Measurements from ENCODE around the gene ZNF385C.
"Not testable (repeated sequence)": the region's sequence is repeated elsewhere in the genome, so short reads cannot be mapped to it uniquely, and the experiment has no call there.

The ZNF385C gene

GRCh38 chr17:42097691-42098631 lies at the start of gene ZNF385C:
ZNF385C (minus strand) TSS chr17:42098473; CDS start chr17:42063056, 35,417 bp downstream.
- DNase-seq (ENCODE audit: low spot score): no peak

- no peak for DNase-seq (ENCODE audit: low spot score)
Observed at GRCh38 chr17:42146911-42147607, 48.8 kb upstream of the ZNF385C start.

- DNase-seq (ENCODE audit: low spot score): not testable (repeated sequence)
Observed at GRCh38 chr17:42143138-42143537, 44.9 kb upstream of the ZNF385C start.

- DNase-seq (ENCODE audit: low spot score): no peak
Observed at GRCh38 chr17:42142371-42142896, 44.2 kb upstream of the ZNF385C start.

GRCh38 chr17:42141382-42141781 lies 43.1 kb upstream of the ZNF385C start:
- no peak for DNase-seq (ENCODE audit: low spot score)

GRCh38 chr17:42140690-42141089 lies 42.4 kb upstream of the ZNF385C start:
- DNase-seq (ENCODE audit: low spot score): not testable (repeated sequence)

- no peak for DNase-seq (ENCODE audit: low spot score)
Observed at GRCh38 chr17:42138749-42139492, 40.6 kb upstream of the ZNF385C start.

- no peak for DNase-seq (ENCODE audit: low spot score)
Observed at GRCh38 chr17:42136654-42137051, 38.4 kb upstream of the ZNF385C start.

GRCh38 chr17:42135664-42136653 lies 37.7 kb upstream of the ZNF385C start:
- peak; percentile 62 for DNase-seq (ENCODE audit: low spot score)

GRCh38 chr17:42135151-42135550 lies 36.9 kb upstream of the ZNF385C start:
- no peak for DNase-seq (ENCODE audit: low spot score)

GRCh38 chr17:42133461-42134041 lies 35.3 kb upstream of the ZNF385C start:
- peak; percentile 28 for DNase-seq (ENCODE audit: low spot score)

- no peak for DNase-seq (ENCODE audit: low spot score)
Observed at GRCh38 chr17:42132941-42133340, 34.7 kb upstream of the ZNF385C start.

GRCh38 chr17:42131981-42132432 lies 33.7 kb upstream of the ZNF385C start:
- no peak for DNase-seq (ENCODE audit: low spot score)

GRCh38 chr17:42131232-42131631 lies 33.0 kb upstream of the ZNF385C start:
- no peak for DNase-seq (ENCODE audit: low spot score)

- no peak for DNase-seq (ENCODE audit: low spot score)
Observed at GRCh38 chr17:42130310-42130936, 32.1 kb upstream of the ZNF385C start.

GRCh38 chr17:42129109-42129837 lies 31.0 kb upstream of the ZNF385C start:
- no peak for DNase-seq (ENCODE audit: low spot score)

GRCh38 chr17:42127414-42127813 lies 29.1 kb upstream of the ZNF385C start:
- no peak for DNase-seq (ENCODE audit: low spot score)

GRCh38 chr17:42126836-42127235 lies 28.6 kb upstream of the ZNF385C start:
- no peak for DNase-seq (ENCODE audit: low spot score)

- DNase-seq (ENCODE audit: low spot score): no peak
Observed at GRCh38 chr17:42125565-42125964, 27.3 kb upstream of the ZNF385C start.

Measured in RKO (cell line).